Measurements from ENCODE around the gene HYCC2. TPM values are rescaled to one million over a fixed set of nuclear protein-coding genes. Genes with fewer than 3 reads are reported as not detected.
"Not testable (repeated sequence)": the region's sequence is repeated elsewhere in the genome, so short reads cannot be mapped to it uniquely, and the experiment has no call there.

HYCC2 gene
- total and polyA plus RNA-seq, 8 donors: 2.4 to 51.6 (median 6.8) TPM

GRCh38 chr2:201049455-201049854 is 22.0 kb downstream of the HYCC2 start:
- H3K27me3 ChIP-seq: no peaks in the 10 kb centered on the region
- intact Hi-C loops (cut with DNase I; ENCODE audit: low total_unique reads): no loop called here

GRCh38 chr2:201046881-201047280 is 24.6 kb downstream of the HYCC2 start:
- Histone ChIP-seq H3K27ac (no peak overlapping the region), H3K4me3 (no peak overlapping the region), H3K27me3 (no peaks in the 10 kb centered on the region), H3K36me3 (peaks cover 6 to 23% (median 19%) of the 10 kb centered on the region in 4 donors), H3K9me3 (no peaks in the 10 kb centered on the region), H3K4me1 (no peaks in the 10 kb centered on the region)
- no peak for DNase-seq
- intact Hi-C loops (cut with DNase I; ENCODE audit: low total_unique reads): no loop called here
- WGBS, 5 donors: 95 to 100% (median 97%) methylated on average over 2 of the region's 2 CpGs
- no peak for TF ChIP-seq POLR2A (IDR thresholded peaks at IDR 0.05)
- no peak for TF ChIP-seq POLR2AphosphoS5 (IDR thresholded peaks at IDR 0.05)
- TF ChIP-seq EP300 (IDR thresholded peaks at IDR 0.05): no peak
- TF ChIP-seq CTCF (IDR thresholded peaks at IDR 0.05): no peak

More at GRCh38 chr2:201049455-201049854, 22.0 kb downstream of the HYCC2 start:
- DNase-seq: no peak
- H3K27ac ChIP-seq: no peak overlapping the region
- H3K9me3 ChIP-seq: no peaks in the 10 kb centered on the region
- peaks cover 0 to 29% (median 14%) of the 10 kb centered on the region in 4 donors for H3K36me3 ChIP-seq
- TF ChIP-seq EP300 (IDR thresholded peaks at IDR 0.05) (no peak), POLR2A (IDR thresholded peaks at IDR 0.05) (no peak), POLR2AphosphoS5 (IDR thresholded peaks at IDR 0.05) (no peak), CTCF (IDR thresholded peaks at IDR 0.05) (no peak)
- no peaks in the 10 kb centered on the region for H3K4me1 ChIP-seq
- no peak overlapping the region for H3K4me3 ChIP-seq
- 94 to 98% (median 97%) methylated on average over 11 of the region's 11 CpGs for WGBS, 5 donors

- H3K4me1 ChIP-seq; intact Hi-C loops (cut with DNase I; ENCODE audit: low total_unique reads); H3K27me3 ChIP-seq; H3K9me3 ChIP-seq; DNase-seq; H3K27ac ChIP-seq; H3K4me3 ChIP-seq: not testable (repeated sequence)
- peaks cover 6 to 29% (median 17%) of the 10 kb centered on the region in 4 donors for H3K36me3 ChIP-seq
- 83 to 96% (median 95%) methylated on average over 5 of the region's 5 CpGs for WGBS, 5 donors
These were observed 28.4 kb downstream of the HYCC2 start for GRCh38 chr2:201043050-201043449.

GRCh38 chr2:201042451-201042850 is 29.0 kb downstream of the HYCC2 start:
- intact Hi-C loops (cut with DNase I; ENCODE audit: low total_unique reads); DNase-seq; H3K4me1 ChIP-seq; H3K4me3 ChIP-seq; H3K27ac ChIP-seq; H3K27me3 ChIP-seq; H3K9me3 ChIP-seq: not testable (repeated sequence)
- peaks cover 6 to 29% (median 17%) of the 10 kb centered on the region in 4 donors for H3K36me3 ChIP-seq
- 96 to 100% (median 99%) methylated on average over 8 to 36 of the region's 36 CpGs for WGBS, 5 donors

GRCh38 chr2:201040867-201041628 is 30.4 kb downstream of the HYCC2 start:
- Histone ChIP-seq H3K27me3 (no peaks in the 10 kb centered on the region), H3K36me3 (peaks cover 6 to 29% (median 17%) of the 10 kb centered on the region in 4 donors), H3K9me3 (no peaks in the 10 kb centered on the region), H3K4me1 (peaks cover 0 to 5% (median 2%) of the 10 kb centered on the region in 4 donors), H3K27ac (no peak overlapping the region), H3K4me3 (no peak overlapping the region)
- TF ChIP-seq EP300 (IDR thresholded peaks at IDR 0.05): no peak
- TF ChIP-seq CTCF (IDR thresholded peaks at IDR 0.05): no peak
- TF ChIP-seq POLR2AphosphoS5 (IDR thresholded peaks at IDR 0.05): no peak
- TF ChIP-seq POLR2A (IDR thresholded peaks at IDR 0.05): no peak
- DNase-seq: no peak
- 44 to 63% (median 59%) methylated on average over 4 of the region's 4 CpGs for WGBS, 5 donors
- intact Hi-C loops (cut with DNase I; ENCODE audit: low total_unique reads): no loop called here
